ENCODE data around the gene RPL32. TPM values are rescaled to one million over a fixed set of nuclear protein-coding genes. Genes with fewer than 3 reads are reported as not detected.

The RPL32 gene
- total and polyA plus RNA-seq, 9 of the 15 experiments (the other 6 are each of a cell fraction or from before 2014, with no cell fraction given): 2,738 to 6,200 (median 4,286) TPM

DNA sequence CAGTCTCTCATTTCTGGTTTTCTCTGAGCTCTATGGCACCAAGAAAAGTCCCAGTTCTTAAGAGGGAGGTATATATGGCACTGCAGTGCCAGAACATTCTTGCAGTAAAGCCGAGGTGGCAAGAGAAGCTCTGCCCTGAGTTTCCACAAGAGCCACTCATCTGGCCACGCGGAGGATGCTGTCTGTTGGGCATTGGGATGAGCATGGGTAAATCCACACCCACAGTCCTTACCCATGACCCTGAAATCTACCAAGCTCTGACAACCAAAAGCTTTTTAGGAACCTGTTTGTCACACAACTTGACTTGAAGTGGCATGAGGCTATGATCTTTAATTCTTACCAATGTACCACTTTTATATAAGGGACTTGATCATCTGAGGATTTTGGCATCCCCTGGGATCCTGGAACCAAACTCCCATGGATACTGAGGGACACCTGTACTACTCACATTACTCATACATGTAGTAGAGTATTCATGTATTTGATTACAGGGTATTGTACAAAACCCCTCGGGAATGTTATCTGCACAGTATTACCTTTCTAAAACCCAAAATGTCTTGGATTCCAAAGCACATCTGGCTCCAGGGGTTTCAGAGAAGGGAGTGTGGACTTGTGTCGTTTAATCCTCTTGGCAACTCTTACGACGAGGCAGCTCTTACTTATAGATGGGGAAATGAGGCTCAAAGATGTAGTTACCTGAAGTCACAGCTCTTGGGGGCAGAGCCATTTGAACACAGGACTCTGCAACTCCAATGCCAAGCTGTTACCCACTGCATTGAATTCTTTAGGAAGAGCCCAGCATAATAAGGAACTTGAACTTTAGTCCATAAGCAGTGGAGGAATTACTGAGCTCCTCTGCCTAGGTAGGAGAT, 8.8 kb downstream of the RPL32 start (continued):
- TF ChIP-seq REST (IDR thresholded peaks at IDR 0.05; ENCODE audit: borderline replicate concordance): no peak
- no peak for TF ChIP-seq REST (CRISPR knock-in tag; IDR thresholded peaks at IDR 0.05; ENCODE audit: low read depth)
- TF ChIP-seq POLR2B (IDR thresholded peaks at IDR 0.05; ENCODE audit: low read depth, partially characterized antibody): peak; percentile 24
- no peak for TF ChIP-seq NR2C1 (IDR thresholded peaks at IDR 0.05)
- TF ChIP-seq NR2C1 (tag; IDR thresholded peaks at IDR 0.05): no peak
- no peak for TF ChIP-seq ZFP30 (CRISPR knock-in tag; IDR thresholded peaks at IDR 0.05; ENCODE audit: borderline replicate concordance)
- TF ChIP-seq TAF1 (IDR thresholded peaks at IDR 0.05; ENCODE audit: control insufficient read depth, extremely low read depth, insufficient read depth, low read length, severe bottlenecking): no peak
- TF ChIP-seq HDGF (IDR thresholded peaks at IDR 0.05): no peak
- TF ChIP-seq EWSR1 (IDR thresholded peaks at IDR 0.05; ENCODE audit: borderline replicate concordance, low read depth, partially characterized antibody): no peak
- TF ChIP-seq TCFL5 (CRISPR knock-in tag; conservative IDR thresholded peaks at IDR 0.05): no peak
- no peak for TF ChIP-seq ZNF232 (CRISPR knock-in tag; IDR thresholded peaks at IDR 0.05)
- TF ChIP-seq KAT8 (IDR thresholded peaks at IDR 0.05; ENCODE audit: low read depth): no peak
- TF ChIP-seq SUPT5H (IDR thresholded peaks at IDR 0.05): peak; percentile 24
- TF ChIP-seq USF1 (CRISPR knock-in tag; IDR thresholded peaks at IDR 0.05): no peak
- TF ChIP-seq ZNF830 (CRISPR knock-in tag; IDR thresholded peaks at IDR 0.05): no peak
- 0 out of 2 replicates have a peak, but pooled peaks have one; percentile 62 for TF ChIP-seq RHOXF2B (CRISPR knock-in tag; conservative IDR thresholded peaks at IDR 0.05)
- no peak for TF ChIP-seq ZNF41 (CRISPR knock-in tag; conservative IDR thresholded peaks at IDR 0.05)
- TF ChIP-seq, protein P1, sequence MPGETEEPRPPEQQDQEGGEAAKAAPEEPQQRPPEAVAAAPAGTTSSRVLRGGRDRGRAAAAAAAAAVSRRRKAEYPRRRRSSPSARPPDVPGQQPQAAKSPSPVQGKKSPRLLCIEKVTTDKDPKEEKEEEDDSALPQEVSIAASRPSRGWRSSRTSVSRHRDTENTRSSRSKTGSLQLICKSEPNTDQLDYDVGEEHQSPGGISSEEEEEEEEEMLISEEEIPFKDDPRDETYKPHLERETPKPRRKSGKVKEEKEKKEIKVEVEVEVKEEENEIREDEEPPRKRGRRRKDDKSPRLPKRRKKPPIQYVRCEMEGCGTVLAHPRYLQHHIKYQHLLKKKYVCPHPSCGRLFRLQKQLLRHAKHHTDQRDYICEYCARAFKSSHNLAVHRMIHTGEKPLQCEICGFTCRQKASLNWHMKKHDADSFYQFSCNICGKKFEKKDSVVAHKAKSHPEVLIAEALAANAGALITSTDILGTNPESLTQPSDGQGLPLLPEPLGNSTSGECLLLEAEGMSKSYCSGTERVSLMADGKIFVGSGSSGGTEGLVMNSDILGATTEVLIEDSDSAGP (CRISPR knock-in tag; IDR thresholded peaks at IDR 0.05): no peak
